GM19438 (cell line): ENCODE measurements around the gene B4GALT5.
A peak's percentile ranks its signal among the peaks of the same experiment; 100 is the strongest.
"Not testable (repeated sequence)": the region's sequence is repeated elsewhere in the genome, so short reads cannot be mapped to it uniquely, and the experiment has no call there.

Experiments
- ATAC-seq: cut with Tn5 transposase; IDR thresholded peaks from one replicate; pipeline ENCODE4 v1.9.1; 2021; ENCODE audit warnings: low read depth; ENCODE audit not compliant: unreplicated experiment

The B4GALT5 gene

DNA sequence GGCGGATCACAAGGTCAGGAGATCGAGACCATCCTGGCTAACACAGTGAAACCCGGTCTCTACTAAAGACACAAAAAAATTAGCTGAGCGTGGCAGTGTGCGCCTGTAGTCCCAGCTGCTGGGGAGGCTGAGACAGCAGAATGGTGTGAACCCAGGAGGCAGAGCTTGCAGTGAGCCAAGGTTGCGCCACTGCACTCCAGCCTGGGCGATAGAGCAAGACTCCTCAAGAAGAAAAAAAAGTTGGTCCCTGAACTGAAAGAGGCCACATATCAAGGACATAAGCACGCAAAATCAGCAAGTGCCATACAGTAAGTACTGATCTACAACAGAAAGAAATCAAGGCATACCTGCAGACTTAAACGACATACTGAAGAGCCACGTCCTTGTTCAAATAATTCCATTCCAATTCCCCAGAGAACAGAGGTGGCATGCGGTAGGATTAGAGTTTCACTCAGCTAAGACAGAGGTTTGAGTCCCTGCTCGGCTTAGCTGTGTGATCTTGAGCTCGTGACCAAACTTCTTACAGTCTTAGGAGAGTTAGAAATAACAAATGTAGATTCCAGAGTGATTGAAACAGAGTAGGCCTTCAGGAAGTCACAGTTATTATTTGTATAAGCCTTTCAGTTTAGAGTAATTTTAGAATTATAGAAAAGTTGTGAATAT is 29.2 kb downstream of the B4GALT5 start:
- ATAC-seq = no peak

DNA sequence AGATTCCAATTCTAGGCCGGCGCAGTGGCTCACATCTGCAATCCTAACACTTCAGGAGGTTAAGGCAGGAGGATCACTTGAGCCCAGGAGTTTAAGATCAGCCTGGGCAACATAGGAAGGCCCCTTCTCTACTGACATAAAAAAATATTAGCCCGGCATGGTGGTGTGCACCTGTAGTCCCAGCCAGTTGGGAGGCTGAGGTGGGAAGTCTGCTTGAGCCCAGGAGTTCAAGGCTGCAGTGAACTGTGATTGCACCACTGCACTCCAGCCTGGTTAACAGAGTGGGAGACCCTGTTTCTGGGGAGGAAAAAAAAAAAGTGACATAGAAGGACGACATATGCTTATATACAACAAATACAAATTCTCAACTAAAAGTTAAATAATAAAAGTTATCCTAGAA is 30.9 kb downstream of the B4GALT5 start:
- no peak for ATAC-seq

DNA sequence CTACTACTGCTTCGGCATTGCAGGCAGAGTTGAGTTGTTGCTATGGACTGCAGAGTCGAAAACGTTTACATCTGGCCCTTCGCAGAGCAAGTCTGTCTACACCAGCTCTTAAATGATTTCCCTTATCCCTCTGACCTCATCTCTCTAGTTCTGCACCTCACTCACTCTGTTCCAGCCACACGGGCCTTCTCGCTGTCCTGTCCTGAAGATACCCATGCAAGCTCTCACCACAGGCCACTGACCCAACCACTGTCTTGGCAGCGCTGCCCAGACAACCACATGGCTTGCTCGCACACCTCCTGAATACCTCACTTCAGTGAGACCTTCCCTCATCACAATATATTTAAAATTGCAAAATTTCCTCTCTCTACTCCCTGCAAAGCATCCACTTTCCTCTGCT is 31.4 kb downstream of the B4GALT5 start:
- no peak for ATAC-seq

DNA sequence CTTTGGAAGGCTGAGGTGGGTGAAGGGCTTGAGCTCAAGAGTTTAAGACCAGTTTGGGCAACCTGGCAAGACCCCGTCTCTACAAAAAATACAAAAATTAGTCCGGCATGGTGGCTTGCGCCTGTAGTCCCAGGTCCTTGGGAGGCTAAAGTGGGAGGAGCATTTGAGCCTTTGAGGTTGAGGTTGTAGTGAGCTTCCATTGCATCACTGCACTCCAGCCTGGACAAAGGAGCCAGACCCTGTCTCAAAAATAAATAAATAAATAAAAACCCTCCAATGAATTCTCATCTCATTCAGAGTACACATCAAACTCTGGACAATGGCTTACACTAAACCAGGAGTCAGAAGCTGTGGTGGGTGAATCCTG is 31.8 kb downstream of the B4GALT5 start:
- ATAC-seq = no peak

DNA sequence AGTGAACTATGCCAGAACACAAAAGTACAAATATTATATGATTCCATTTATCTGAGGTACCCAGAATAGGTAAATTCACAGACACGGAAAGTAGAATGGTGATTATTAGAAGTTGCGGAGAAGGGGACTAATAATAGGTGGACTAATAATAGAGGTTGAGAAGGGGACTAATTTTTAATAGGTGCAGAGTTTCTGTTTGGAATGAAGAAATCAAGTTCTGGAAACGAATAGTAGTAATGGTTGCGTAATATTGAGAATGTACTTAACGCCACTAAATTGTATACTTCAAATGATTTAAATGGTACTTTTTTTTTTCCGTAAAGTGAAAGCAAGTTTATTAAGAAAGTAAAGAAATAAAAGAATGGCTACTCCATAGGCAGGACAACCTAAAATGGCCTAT is 33.2 kb downstream of the B4GALT5 start:
- no peak for ATAC-seq

DNA sequence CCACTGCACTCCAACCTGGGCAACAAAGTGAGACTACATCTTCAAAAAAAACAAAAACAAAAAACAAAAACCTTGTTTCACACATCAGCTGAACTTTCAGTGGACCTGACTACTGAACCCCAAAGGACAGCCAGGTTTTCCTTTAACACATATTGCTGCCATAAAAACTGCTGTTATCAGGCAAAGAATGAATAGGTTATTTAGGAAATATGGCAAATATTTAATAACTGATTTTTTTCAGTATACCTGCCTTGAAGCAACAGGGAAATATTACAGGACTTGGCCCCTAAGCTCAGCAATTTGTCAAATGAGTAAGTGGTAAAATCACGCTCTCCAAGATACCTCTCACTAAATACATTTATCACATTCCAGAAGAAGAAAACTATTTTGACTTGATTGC is 34.0 kb downstream of the B4GALT5 start:
- no peak for ATAC-seq

DNA sequence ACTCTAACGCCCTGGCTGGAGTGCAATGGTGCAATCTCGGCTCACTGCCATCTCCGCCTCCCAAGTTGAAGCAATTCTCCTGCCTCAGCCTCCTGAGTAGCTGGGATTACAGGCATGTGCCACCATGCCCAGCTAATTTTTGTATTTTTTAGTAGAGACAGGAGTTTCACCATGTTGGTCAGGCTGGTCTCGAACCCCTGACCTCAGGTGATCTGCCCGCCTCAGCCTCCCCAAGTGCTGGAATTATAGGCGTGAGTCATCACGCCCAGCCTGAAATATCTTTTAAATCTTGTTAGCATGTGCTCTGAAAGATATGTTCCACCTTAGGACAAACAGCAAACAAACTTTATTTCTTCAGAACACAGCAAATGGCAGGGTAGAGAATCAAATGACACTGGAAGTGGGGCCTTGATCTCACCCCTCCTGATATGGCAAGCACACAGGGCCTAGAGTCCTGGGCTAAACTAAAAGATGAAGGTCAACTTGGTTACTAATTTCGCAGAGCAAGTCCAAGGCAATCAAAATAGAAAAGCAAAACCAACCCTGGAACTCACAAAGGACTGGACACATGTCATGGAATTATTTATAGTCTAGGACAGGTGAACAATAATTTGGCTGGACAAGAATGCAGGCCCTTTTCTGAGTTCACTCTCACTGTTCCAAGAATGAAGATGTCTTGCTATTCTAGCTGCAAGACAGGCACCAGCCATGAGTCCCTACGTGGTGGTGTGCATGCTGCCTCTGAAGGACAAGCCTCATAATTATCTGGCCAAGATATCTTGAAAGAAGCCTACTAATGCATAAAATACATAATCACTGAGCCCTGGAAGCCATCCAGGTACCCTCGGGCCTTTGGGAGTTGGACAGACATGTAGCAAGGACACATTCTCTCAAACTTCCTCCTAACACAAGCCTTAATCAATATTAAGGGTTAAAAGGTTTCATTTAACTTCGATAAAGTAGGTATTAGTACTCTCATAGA is 35.6 kb downstream of the B4GALT5 start:
- ATAC-seq = no peak

DNA sequence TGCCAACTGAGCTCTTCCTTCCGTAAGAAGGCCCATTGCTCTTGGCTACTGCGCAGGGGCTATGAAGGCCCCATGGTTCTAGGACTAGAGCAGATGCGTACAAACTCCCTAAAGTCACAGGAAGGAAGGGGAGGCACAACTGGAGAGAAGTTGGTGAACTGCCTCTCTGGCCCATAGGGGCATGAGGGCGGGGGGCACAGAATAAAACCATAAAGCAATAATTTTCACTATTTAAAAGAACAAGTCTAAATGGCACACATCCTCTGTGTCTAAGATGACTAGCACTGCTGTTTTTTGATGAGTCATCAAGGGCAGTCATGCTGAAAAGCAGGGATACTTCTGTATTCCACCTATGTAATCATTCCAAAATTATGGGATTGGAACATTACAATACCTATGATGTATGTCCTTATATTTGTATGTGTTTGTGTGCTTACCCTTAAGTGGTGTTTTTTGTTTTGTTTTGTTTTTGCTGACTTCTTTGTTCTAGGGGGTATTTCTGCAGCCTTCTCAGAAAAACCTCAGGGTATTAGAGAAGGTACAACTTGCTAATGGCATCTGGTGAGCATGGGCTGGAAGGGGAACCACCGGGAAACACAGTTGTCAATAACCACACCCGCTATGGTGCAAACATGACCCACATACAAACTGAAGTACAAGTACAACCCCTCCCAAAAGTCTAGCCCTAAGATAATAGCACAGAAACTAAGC is 36.9 kb downstream of the B4GALT5 start:
- ATAC-seq = peak; percentile 54

DNA sequence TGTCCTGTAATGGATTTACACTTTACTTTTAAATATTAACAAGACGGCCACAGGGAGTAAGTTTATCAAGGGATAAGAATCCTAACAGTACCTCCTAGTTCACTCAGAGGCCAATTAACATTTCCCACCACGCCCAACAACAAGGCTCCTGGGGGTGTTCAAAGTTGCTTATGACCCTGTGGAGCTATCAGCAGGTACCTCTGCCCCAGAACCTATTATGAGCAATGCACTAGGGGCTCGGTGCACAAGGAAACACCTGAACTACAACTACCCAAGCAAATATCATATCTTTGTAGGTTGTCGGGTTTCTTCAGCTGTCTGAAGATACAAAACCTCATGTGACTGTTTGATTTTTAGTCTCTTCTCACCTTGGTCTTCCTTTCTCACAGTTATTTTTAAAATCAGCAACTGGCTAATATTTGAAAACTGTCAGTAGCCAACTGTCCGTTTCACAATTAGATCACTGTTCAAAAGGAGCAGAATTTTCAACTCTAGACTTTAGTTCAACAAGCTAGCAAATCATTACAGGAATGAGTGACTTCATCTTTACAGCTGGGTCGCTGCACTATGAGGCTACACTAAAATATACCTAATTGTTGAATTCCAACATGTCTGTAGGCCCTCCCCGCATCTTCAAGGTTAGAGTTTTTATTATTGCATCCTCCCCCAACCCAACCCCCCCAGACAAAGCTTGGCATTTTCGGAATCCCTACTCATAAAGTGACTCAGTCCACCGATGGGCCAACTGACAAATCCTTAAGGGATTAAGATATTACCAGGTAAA is 38.1 kb downstream of the B4GALT5 start:
- ATAC-seq = no peak

DNA sequence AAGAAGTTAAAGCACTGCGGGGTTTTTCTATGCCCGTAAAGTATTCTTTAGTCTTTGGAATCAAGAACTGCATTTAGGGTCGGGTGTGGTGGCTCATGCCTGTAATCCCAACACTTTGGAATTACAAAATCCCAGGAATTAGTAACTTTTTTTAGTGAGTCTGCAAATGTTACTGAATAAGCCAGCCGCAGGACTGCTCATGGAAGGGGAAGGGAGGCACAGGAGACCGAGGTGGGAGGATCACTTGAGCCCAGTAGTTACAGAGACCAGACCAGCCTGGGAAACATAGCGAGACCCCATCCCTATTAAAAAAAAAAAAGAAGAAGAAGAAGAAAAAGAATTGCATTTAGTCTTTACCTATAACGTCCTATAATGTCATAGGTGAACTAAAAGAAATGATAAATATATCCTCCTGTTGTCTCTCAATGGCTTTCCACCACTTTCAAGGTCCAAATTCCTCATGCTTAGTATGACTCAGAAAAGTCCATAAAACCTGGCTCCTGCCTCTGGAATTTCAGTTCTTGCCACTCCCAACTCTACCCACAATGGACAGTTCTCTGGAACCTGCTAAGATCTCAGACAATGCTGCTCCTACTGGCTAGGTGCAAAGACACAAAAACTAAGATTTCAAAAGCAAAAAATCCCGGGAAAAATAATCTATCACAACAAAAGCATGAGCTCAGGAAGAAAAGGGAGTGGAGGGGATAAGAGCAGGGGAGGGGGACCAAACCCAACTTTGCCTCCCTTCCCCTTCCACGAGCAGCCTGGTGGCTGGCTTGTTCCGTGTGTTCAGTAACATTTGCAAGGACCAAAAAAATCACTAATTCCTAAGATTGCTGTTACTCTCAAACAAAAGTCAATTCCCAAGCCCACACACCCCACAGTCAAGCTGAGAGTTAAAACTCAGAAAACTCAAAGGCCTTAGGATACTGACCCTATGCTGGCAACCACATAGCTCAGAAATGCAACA is 39.0 kb downstream of the B4GALT5 start:
- ATAC-seq = no peak

DNA sequence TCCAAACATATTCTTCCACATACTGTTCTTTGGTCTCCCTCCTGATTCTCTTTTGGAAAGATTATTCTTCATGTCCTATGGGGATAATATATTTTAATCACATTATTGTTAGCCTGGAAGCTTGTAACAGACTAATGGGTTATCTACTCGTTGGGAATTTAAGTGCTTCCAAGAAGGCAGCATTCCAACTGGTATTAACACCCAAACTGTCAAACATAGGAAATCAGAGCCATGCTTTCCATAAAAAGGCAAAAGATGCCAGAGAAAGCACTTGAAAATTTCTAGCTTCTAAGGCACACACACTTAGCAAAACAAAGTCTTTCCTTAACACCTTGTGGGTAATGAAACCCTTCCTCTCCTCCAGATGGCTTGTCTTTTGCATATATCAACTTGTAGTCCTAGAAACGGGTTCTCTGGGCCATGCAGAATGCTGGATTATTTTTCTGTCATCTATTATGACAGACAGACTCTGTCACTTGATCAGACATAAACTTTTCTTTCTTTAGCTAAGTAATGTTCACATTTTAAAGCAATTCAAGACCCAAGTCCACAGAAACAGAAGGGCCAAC is 41.5 kb downstream of the B4GALT5 start:
- no peak for ATAC-seq

DNA sequence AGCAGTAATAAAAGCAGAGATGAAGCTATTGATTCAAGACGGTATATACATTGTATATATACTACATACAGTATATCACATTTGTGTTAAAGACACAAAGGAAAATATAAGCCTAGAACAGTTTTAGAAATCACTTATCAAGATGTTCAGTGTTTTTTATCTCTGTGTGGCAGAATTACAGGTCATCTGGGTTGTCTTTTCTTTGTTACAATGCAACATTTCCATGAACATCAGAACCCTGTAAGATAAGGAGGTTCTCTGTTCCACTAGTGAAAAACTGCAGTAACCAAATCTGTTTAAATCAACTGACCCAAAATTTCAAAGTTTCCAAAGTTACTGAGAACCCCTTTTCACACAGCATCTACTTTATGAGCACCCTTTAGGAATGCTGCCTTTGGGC is 42.2 kb downstream of the B4GALT5 start:
- no peak for ATAC-seq

DNA sequence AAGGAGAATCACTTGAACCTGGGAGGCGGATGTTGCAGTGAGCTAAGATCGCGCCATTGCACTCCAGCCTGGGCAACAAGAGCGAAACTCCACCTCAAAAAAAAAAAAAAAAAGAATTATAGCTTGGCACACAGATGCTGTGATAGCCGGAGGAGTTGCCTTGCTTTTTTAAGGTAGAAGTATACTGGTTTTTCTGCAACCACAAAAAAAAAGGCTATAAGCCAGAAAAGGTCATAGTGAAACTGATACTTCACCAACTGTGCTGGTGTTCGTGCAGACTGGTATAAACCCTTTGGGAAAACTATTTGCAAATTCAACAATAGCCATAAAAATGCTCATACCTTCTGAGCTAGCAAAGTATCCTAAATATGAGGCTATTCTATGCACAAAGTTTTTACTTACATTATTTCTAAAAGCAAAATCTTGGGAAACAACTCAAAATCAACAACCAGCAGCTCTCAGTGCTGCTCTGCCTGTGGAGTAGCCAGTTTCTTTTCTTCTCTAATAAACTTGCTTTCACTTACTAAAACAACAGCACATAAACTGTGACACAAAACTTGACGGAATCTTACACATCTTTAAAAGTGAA is 44.0 kb downstream of the B4GALT5 start:
- peak; percentile 60 for ATAC-seq

DNA sequence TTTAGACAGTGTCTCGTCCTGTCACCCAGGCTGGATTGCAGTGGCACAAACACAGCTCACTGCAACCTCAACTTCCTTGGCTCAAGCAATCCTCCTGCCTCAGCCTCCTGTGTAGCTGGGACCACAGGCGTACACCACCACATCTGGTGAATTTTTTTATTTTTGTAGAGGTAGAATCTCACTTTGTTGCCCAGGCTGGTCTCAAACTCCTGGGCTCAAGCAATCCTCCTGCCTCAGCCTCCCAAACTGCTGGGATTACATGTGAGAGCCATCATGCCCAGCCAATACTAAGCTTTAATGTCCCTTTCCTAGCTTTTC is 44.8 kb downstream of the B4GALT5 start:
- not testable (repeated sequence) for ATAC-seq

DNA sequence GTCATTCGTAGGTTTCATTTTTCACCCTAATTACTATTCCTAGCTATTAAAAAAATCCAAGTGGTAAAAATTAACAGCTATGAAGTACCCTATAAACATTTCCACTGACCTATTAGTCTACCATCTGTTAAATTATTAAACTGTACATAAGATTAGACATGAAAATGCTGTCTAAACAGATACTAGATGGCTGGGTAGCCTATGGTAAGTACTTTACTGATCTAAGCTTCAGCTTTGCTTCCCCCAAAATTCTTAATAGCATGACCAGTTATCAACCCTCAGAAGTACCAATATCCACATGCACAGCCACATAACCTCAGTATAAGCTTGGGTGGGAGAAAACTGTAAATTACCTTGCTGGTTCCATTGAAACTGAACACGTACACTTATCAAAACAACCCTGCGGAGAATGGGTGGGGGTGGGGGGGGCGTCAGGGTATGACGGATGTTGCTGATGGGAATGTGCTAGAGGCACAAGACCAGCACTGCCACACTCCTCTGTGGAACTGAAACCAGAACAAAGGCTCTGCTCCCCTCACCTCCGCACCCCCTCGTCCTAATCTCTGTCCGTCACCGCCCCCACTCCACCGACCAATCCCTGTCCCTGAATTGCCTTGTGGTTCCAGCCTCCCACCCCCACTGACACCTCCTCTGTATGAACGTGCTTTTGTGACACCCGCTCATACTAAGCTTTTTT is 45.3 kb downstream of the B4GALT5 start:
- ATAC-seq = peak; percentile 63

DNA sequence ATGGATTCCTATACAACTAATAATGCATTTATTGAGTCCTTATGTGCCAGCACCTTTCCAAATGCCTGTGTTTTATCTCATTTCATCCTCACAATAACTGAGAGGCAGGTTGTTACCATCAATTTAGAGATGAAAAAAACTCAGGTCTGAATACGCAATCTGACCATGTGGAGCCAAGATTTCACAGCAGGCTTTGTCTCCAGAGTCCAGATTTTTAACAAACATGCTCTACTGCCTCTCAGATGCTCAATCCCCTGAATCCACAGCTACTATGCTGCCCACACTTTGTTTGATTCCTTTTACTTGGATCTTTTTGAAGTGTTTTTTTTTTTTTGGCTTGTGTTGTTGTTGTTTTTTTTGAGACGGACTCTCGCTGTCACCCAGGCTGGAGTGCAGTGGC is 46.8 kb downstream of the B4GALT5 start:
- no peak for ATAC-seq

DNA sequence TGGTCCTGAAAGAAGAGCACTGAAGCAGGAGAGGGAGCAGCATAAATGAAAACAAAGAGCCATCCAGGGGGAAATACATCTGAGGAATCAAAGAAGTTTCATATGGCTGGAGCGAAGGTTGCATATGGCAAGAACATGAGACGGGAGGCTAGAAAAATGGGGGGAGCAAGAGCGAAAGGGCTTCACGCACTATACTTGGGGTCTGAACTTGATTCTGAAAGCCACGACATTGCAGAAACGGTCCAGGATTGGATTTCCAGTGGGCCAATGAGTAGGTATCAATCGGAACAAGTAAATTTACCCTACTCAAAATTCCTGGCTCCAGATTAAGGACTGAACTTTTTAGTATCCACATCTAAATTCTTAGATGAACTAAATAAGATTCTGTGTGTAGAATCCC is 47.9 kb downstream of the B4GALT5 start:
- ATAC-seq = no peak

DNA sequence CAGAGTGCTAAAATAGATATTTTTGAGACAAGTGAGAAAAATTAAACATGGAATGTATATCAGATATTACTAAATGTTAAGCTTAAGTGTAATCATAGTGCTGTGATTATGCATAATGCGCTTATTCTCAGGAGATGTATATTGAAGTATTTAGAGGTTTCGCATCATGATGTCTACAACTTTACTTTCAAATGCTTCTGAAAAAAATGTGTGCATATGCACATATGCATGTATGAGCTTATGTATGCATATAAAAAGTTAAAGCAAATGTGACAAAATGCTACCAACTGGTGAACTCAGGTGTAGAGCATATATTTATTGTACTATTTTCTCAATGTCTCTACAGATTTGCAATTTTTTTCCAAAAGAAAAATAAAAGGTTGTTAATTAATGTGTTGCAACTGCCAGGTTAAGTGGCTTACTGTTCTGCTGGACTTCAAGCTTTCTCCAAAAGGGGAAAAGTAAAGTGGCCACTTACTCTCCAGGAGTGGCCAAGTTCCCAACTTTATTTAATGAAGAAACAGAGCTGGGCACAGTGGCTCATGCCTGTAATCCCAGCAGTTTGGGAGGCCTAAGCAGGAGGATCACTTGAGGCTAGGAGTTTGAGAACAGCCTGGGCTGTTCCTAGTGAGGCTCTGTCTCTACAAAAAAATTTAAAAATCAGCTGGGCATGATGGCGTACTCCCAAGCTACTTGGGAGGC is 48.9 kb downstream of the B4GALT5 start:
- ATAC-seq = no peak
